ENCODE data around the gene RBM44. TPM values are rescaled to one million over a fixed set of nuclear protein-coding genes. Genes with fewer than 3 reads are reported as not detected.
"Not testable (repeated sequence)": the region's sequence is repeated elsewhere in the genome, so short reads cannot be mapped to it uniquely, and the experiment has no call there.

Gene RBM44
- total RNA-seq = 1 to 10 TPM; 1.6 to 7.1 TPM

- TF ChIP-seq, protein P1, sequence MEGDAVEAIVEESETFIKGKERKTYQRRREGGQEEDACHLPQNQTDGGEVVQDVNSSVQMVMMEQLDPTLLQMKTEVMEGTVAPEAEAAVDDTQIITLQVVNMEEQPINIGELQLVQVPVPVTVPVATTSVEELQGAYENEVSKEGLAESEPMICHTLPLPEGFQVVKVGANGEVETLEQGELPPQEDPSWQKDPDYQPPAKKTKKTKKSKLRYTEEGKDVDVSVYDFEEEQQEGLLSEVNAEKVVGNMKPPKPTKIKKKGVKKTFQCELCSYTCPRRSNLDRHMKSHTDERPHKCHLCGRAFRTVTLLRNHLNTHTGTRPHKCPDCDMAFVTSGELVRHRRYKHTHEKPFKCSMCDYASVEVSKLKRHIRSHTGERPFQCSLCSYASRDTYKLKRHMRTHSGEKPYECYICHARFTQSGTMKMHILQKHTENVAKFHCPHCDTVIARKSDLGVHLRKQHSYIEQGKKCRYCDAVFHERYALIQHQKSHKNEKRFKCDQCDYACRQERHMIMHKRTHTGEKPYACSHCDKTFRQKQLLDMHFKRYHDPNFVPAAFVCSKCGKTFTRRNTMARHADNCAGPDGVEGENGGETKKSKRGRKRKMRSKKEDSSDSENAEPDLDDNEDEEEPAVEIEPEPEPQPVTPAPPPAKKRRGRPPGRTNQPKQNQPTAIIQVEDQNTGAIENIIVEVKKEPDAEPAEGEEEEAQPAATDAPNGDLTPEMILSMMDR (IDR thresholded peaks at IDR 0.05) = no peak
- ATAC-seq (ENCODE audit: insufficient number of reproducible peaks, low FRiP score, low read depth) = no peak
Observed at GRCh38 chr2:237798236-237799059, at the start of gene RBM44. Gene RBM44 (plus strand): TSS chr2:237798779. CDS start chr2:237813610, 14,831 bp downstream.

DNA sequence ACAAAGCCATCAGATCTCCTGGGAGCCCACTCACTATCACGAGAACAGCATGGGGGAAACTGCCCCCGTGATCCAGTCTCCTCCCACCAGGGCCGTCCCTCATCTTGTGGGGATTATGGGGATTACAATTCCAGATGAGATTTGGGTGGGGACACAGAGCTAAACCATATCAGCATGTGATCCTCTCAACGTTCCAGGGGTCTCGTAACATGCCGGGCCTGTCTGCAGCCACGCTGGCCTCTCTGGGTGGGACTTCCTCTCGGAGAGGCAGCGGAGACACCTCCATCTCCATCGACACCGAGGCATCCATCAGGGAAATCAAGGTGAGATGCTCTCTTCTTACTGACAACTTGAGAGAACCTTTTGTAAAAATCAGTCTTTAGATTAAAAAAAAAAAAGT lies 49.6 kb upstream of the RBM44 start:
- Histone ChIP-seq H3K27me3 (replicated peaks; ENCODE audit: insufficient read depth) (no peaks in the 10 kb centered on the region), H3K9me3 (no peaks in the 10 kb centered on the region), H3K4me1 (ENCODE audit: control insufficient read depth in 1 of 2, low read depth in 2 of 2) (peaks cover 6 to 14% of the 10 kb centered on the region in 2 donors), H3K4me3 (no peak overlapping the region), H3K36me3 (peaks cover 42% of the 10 kb centered on the region), H3K27ac (no peak overlapping the region)
- TF ChIP-seq, protein P1 (IDR thresholded peaks at IDR 0.05) = no peak
- no peak for DNase-seq (ENCODE audit: low spot score)
- no peak for ATAC-seq (ENCODE audit: insufficient number of reproducible peaks, low FRiP score, low read depth)

More at GRCh38 chr2:237798236-237799059, at the start of gene RBM44:
- no peaks in the 10 kb centered on the region for H3K9me3 ChIP-seq
- no peaks in the 10 kb centered on the region for H3K36me3 ChIP-seq
- H3K27me3 ChIP-seq (replicated peaks; ENCODE audit: insufficient read depth) = no peaks in the 10 kb centered on the region
- no peak within 1 kb of the TSS for H3K27ac ChIP-seq
- H3K4me3 ChIP-seq = no peak within 1 kb of the TSS
- DNase-seq (ENCODE audit: low spot score) = no peak
- no peaks in the 10 kb centered on the region for H3K4me1 ChIP-seq (ENCODE audit: control insufficient read depth in 1 of 2, low read depth in 2 of 2)

DNA sequence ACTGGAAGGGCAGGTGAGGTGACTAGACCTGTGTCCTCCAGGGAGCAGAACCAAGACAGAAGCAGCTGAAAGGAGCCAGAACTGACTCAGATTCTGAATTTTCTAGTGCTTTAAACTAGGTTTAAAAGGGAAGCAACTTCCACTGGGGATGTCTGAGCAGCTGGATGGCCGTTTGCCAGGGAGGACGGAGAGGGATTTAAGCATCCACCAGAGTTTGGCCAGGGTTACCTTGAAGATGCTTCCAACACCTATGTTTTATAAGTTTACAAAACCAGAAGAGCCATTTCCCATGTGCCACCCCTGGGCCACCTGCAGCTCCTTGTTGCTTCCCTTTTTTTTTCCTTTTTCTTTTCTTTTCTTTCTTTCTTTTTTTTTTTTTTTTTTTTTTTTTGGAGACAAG lies 48.6 kb upstream of the RBM44 start:
- ATAC-seq (ENCODE audit: insufficient number of reproducible peaks, low FRiP score, low read depth) (no peak), DNase-seq (ENCODE audit: low spot score) (no peak)
- no peaks in the 10 kb centered on the region for H3K27me3 ChIP-seq (replicated peaks; ENCODE audit: insufficient read depth)
- H3K4me1 ChIP-seq (ENCODE audit: control insufficient read depth in 1 of 2, low read depth in 2 of 2) = peaks cover 4% of the 10 kb centered on the region in 2 donors
- H3K27ac ChIP-seq = no peak overlapping the region
- TF ChIP-seq, protein P1 (IDR thresholded peaks at IDR 0.05) = no peak
- H3K36me3 ChIP-seq = peaks cover 50% of the 10 kb centered on the region
- no peak overlapping the region for H3K4me3 ChIP-seq
- no peaks in the 10 kb centered on the region for H3K9me3 ChIP-seq

GRCh38 chr2:237750441-237750840 lies 48.1 kb upstream of the RBM44 start:
- not testable (repeated sequence) for H3K4me3 ChIP-seq; H3K27ac ChIP-seq; H3K9me3 ChIP-seq; H3K27me3 ChIP-seq (replicated peaks; ENCODE audit: insufficient read depth); ATAC-seq (ENCODE audit: insufficient number of reproducible peaks, low FRiP score, low read depth); H3K4me1 ChIP-seq (ENCODE audit: control insufficient read depth in 1 of 2, low read depth in 2 of 2); DNase-seq (ENCODE audit: low spot score)
- H3K36me3 ChIP-seq = peaks cover 55% of the 10 kb centered on the region

- TF ChIP-seq, protein P1 (IDR thresholded peaks at IDR 0.05) = no peak
- ATAC-seq (ENCODE audit: insufficient number of reproducible peaks, low FRiP score, low read depth) = no peak
- Histone ChIP-seq H3K27me3 (replicated peaks; ENCODE audit: insufficient read depth) (no peaks in the 10 kb centered on the region), H3K4me1 (ENCODE audit: control insufficient read depth in 1 of 2, low read depth in 2 of 2) (no peaks in the 10 kb centered on the region), H3K4me3 (no peak overlapping the region), H3K9me3 (no peaks in the 10 kb centered on the region), H3K36me3 (peaks cover 75% of the 10 kb centered on the region), H3K27ac (no peak overlapping the region)
- DNase-seq (ENCODE audit: low spot score) = no peak
Observed at GRCh38 chr2:237752761-237753165, 45.8 kb upstream of the RBM44 start.

Data from thoracic aorta (tissue), 2 donors.